ENCODE measurements around the gene CAPN9. TPM values are rescaled to one million over a fixed set of nuclear protein-coding genes. Genes with fewer than 3 reads are reported as not detected.

CAPN9 gene
- total and polyA plus RNA-seq, 2 experiments from 2014 or later = 0.98 to 3.7 TPM

DNA sequence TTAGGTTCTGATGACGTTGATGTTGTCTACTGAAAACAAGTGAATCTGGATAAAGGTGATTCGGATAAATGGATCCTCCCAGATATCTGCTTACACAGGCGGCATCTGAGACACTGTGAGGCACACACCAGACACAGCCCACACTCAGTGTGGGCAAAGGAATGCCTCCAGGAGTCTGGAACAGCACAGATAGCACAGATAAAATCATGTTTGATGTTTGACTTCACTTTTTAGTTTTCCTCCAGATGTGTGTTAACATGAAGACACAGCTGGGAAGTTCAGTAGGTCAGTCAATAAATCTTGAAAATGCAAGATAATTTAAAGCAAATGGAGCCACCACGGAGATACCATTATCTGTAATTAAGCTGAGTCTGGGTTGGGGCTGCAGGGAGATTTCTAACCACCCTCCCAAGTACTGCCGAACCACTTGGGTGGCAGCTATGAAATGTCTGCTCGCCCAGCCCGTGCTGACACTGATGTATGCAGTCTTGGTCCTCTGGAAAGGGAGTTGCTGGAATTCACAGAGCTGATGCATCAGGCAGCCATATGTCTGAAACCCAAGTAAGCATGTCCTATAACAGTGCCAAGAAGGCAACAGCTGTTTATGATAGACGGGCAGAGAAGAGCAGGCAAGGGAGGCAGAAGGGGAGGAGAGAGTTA, 11.7 kb downstream of the CAPN9 start:
- Histone ChIP-seq H3K4me3 (no peak overlapping the region), H3K9me2 (replicated peaks; ENCODE audit: insufficient read depth) (no peaks in the 10 kb centered on the region), H3K79me2 (no peaks in the 10 kb centered on the region), H3K36me3 (replicated peaks; ENCODE audit: insufficient read depth, low read depth) (no peaks in the 10 kb centered on the region), H3K4me1 (ENCODE audit: insufficient read depth) (peaks cover 10% of the 10 kb centered on the region), H3K9me3 (ENCODE audit: low read depth) (no peaks in the 10 kb centered on the region), H3K27me3 (no peaks in the 10 kb centered on the region), H3K27ac (peak overlapping the region; percentile 45), H2AFZ (no peak overlapping the region), H3K4me2 (peak overlapping the region; percentile 31), H4K20me1 (ENCODE audit: insufficient read depth, poor library complexity, severe bottlenecking) (no peaks in the 10 kb centered on the region)
- 33% methylated on average over 8 of the region's 8 CpGs for WGBS (ENCODE audit: low lambda C conversion rate, missing lambda C conversion rate)
- DNase-seq (ENCODE audit: low spot score) = peak; percentile 49
- TF ChIP-seq EZH2 (IDR thresholded peaks at IDR 0.05; ENCODE audit: borderline replicate concordance) (no peak), EZH2phosphoT487 (IDR thresholded peaks at IDR 0.05; ENCODE audit: low read depth, severe bottlenecking, unreplicated experiment) (no peak)
- TF ChIP-seq, protein P1, sequence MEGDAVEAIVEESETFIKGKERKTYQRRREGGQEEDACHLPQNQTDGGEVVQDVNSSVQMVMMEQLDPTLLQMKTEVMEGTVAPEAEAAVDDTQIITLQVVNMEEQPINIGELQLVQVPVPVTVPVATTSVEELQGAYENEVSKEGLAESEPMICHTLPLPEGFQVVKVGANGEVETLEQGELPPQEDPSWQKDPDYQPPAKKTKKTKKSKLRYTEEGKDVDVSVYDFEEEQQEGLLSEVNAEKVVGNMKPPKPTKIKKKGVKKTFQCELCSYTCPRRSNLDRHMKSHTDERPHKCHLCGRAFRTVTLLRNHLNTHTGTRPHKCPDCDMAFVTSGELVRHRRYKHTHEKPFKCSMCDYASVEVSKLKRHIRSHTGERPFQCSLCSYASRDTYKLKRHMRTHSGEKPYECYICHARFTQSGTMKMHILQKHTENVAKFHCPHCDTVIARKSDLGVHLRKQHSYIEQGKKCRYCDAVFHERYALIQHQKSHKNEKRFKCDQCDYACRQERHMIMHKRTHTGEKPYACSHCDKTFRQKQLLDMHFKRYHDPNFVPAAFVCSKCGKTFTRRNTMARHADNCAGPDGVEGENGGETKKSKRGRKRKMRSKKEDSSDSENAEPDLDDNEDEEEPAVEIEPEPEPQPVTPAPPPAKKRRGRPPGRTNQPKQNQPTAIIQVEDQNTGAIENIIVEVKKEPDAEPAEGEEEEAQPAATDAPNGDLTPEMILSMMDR (IDR thresholded peaks at IDR 0.05; ENCODE audit: poor library complexity) = no peak

- peak overlapping the region; percentile 45 for H3K27ac ChIP-seq
- no peaks in the 10 kb centered on the region for H3K9me3 ChIP-seq (ENCODE audit: low read depth)
- H3K79me2 ChIP-seq = no peaks in the 10 kb centered on the region
- no peaks in the 10 kb centered on the region for H3K27me3 ChIP-seq
- 58% methylated on average over 7 of the region's 7 CpGs for WGBS (ENCODE audit: low lambda C conversion rate, missing lambda C conversion rate)
- H3K4me3 ChIP-seq = no peak overlapping the region
- H3K4me1 ChIP-seq (ENCODE audit: insufficient read depth) = peaks cover 9% of the 10 kb centered on the region
- DNase-seq (ENCODE audit: low spot score) = no peak
- no peak overlapping the region for H2AFZ ChIP-seq
- H3K36me3 ChIP-seq (replicated peaks; ENCODE audit: insufficient read depth, low read depth) = no peaks in the 10 kb centered on the region
- H3K9me2 ChIP-seq (replicated peaks; ENCODE audit: insufficient read depth) = no peaks in the 10 kb centered on the region
- no peak for TF ChIP-seq EZH2phosphoT487 (IDR thresholded peaks at IDR 0.05; ENCODE audit: low read depth, severe bottlenecking, unreplicated experiment)
- H4K20me1 ChIP-seq (ENCODE audit: insufficient read depth, poor library complexity, severe bottlenecking) = no peaks in the 10 kb centered on the region
- peak overlapping the region; percentile 31 for H3K4me2 ChIP-seq
Observed at GRCh38 chr1:230759369-230760065, 12.3 kb downstream of the CAPN9 start.

GRCh38 chr1:230760360-230760827, 13.2 kb downstream of the CAPN9 start:
- WGBS (ENCODE audit: low lambda C conversion rate, missing lambda C conversion rate) = 62% methylated on average over 7 of the region's 7 CpGs
- Histone ChIP-seq H2AFZ (no peak overlapping the region), H3K9me3 (ENCODE audit: low read depth) (no peaks in the 10 kb centered on the region), H3K9me2 (replicated peaks; ENCODE audit: insufficient read depth) (no peaks in the 10 kb centered on the region), H3K27ac (peak overlapping the region; percentile 40), H3K79me2 (no peaks in the 10 kb centered on the region), H3K4me2 (no peak overlapping the region), H3K36me3 (replicated peaks; ENCODE audit: insufficient read depth, low read depth) (no peaks in the 10 kb centered on the region), H3K4me1 (ENCODE audit: insufficient read depth) (peaks cover 9% of the 10 kb centered on the region), H3K27me3 (no peaks in the 10 kb centered on the region), H3K4me3 (no peak overlapping the region), H4K20me1 (ENCODE audit: insufficient read depth, poor library complexity, severe bottlenecking) (no peaks in the 10 kb centered on the region)
- DNase-seq (ENCODE audit: low spot score) = peak; percentile 45
- TF ChIP-seq, protein P1 (IDR thresholded peaks at IDR 0.05; ENCODE audit: poor library complexity) = no peak
- no peak for TF ChIP-seq EZH2 (IDR thresholded peaks at IDR 0.05; ENCODE audit: borderline replicate concordance)
- no peak for TF ChIP-seq EZH2phosphoT487 (IDR thresholded peaks at IDR 0.05; ENCODE audit: low read depth, severe bottlenecking, unreplicated experiment)

All from hepatocyte (in vitro differentiated cells).